SK-N-SH (cell line): ENCODE measurements around the gene CEBPZOS. TPM values are rescaled to one million over a fixed set of nuclear protein-coding genes. Genes with fewer than 3 reads are reported as not detected.

Experiments used
- CTCF ChIA-PET: fragments of 300-600, 350-600 bp; formaldehyde crosslinking; extraction: SDS; loops from one replicate; lab custom pipeline; 2021; lab: Yijun Ruan, JAX
- POLR2A ChIA-PET: fragments of 350-600 bp; sonication (Branson Sonifier 250); formaldehyde crosslinking; extraction: SDS; loops from one replicate; lab custom pipeline; 2020; ENCODE audit warnings: antibody characterized with exemption, inconsistent platforms; lab: Yijun Ruan, JAX
- DNase-seq: peaks from one replicate; pipeline ENCODE4 v3.0.0; 2012
- H2AFZ ChIP-seq: fragments of 200-600 bp; sonication (generic); 2 replicates; pipeline ENCODE4 v1.8.1; 2016; ENCODE audit warnings: antibody characterized with exemption, mild to moderate bottlenecking, low read depth
- H3F3A ChIP-seq: fragments of 200-600 bp; sonication (generic); replicated peaks from 2 replicates; pipeline ENCODE3; 2016; ENCODE audit warnings: antibody characterized with exemption, mild to moderate bottlenecking; ENCODE audit not compliant: insufficient read depth
- H3K27ac ChIP-seq, 2 experiments: fragments of 200-500 bp in 1 of 2; fragments of 200-600 bp in 1 of 2; sonication (Bioruptor generic) in 1 of 2; sonication (generic), shearing (Covaris generic) in 1 of 2; 2 replicates each; pipeline versions ENCODE4 v1.5.1 to v1.6.1; 2014 to 2016; ENCODE audit warnings: low read depth in 2 of 2, inconsistent platforms in 1 of 2, low read length in 1 of 2, mild to moderate bottlenecking in 1 of 2, mixed read lengths in 1 of 2
- H3K27me3 ChIP-seq: fragments of 200-600 bp; sonication (generic), shearing (Covaris generic); 2 replicates; pipeline ENCODE4 v1.6.1; 2016; ENCODE audit warnings: mixed run types; ENCODE audit not compliant: insufficient read depth
- H3K36me3 ChIP-seq, 2 experiments: fragments of 200-500 bp in 1 of 2; fragments of 200-600 bp in 1 of 2; sonication (Bioruptor generic) in 1 of 2; sonication (generic) in 1 of 2; replicated peaks in 1 of 2; 2 replicates each; pipeline versions ENCODE3 to v1.5.1; 2014 to 2016; ENCODE audit warnings: low read length in 1 of 2, mild to moderate bottlenecking in 1 of 2; ENCODE audit not compliant: insufficient read depth in 2 of 2, control insufficient read depth in 1 of 2
- H3K4me1 ChIP-seq, 2 experiments: fragments of 200-500 bp in 1 of 2; fragments of 200-600 bp in 1 of 2; sonication (Bioruptor generic) in 1 of 2; sonication (generic), shearing (Covaris generic) in 1 of 2; 2 replicates each; pipeline versions ENCODE4 v1.5.1 to v1.6.1; 2014 to 2016; ENCODE audit warnings: low read depth in 1 of 2, low read length in 1 of 2, mixed run types in 1 of 2; ENCODE audit not compliant: insufficient read depth in 2 of 2, control insufficient read depth in 1 of 2
- H3K4me2 ChIP-seq: fragments of 200-600 bp; sonication (generic), shearing (Covaris generic); 2 replicates; pipeline ENCODE4 v1.6.1; 2017; ENCODE audit warnings: mixed run types
- H3K4me3 ChIP-seq, 2 experiments: fragments of 200-500 bp in 1 of 2; fragments of 200-600 bp in 1 of 2; sonication (Bioruptor generic) in 1 of 2; sonication (generic), shearing (Covaris generic) in 1 of 2; 2 replicates each; pipeline versions ENCODE4 v1.5.1 to v1.8.1; 2014 to 2016; ENCODE audit warnings: low read depth in 2 of 2, inconsistent platforms in 1 of 2, low read length in 1 of 2, mild to moderate bottlenecking in 1 of 2, mixed read lengths in 1 of 2, moderate library complexity in 1 of 2
- H3K79me2 ChIP-seq: fragments of 200-600 bp; sonication (generic); 2 replicates; pipeline ENCODE4 v1.8.1; 2017; ENCODE audit warnings: mild to moderate bottlenecking; ENCODE audit not compliant: insufficient read depth
- H3K9ac ChIP-seq: fragments of 200-600 bp; sonication (generic); 2 replicates; pipeline ENCODE4 v1.6.1; 2017; ENCODE audit warnings: mixed run types
- H3K9me2 ChIP-seq: fragments of 200-600 bp; sonication (generic); 2 replicates; pipeline ENCODE4 v1.6.1; 2017; ENCODE audit warnings: mixed run types
- H3K9me3 ChIP-seq: fragments of 200-600 bp; sonication (generic); 2 replicates; pipeline ENCODE4 v1.6.1; 2017; ENCODE audit warnings: mixed run types, mild to moderate bottlenecking, moderate library complexity
- H4K20me1 ChIP-seq: fragments of 200-600 bp; sonication (generic); 2 replicates; pipeline ENCODE4 v1.6.1; 2017; ENCODE audit warnings: mild to moderate bottlenecking, mixed run types; ENCODE audit not compliant: insufficient read depth
- CHD2 ChIP-seq: fragments of 150-350 bp; IDR thresholded peaks from 2 replicates; pipeline ENCODE4 v1.6.1; 2018; ENCODE audit warnings: low read length; ENCODE audit not compliant: partially characterized antibody
- CTCF ChIP-seq: fragments of 200-600 bp; sonication (generic); IDR thresholded peaks from 2 replicates; pipeline ENCODE4 v1.6.1; 2017; ENCODE audit warnings: antibody characterized with exemption, mild to moderate bottlenecking, moderate library complexity
- EZH2phosphoT487 ChIP-seq: fragments of 200-600 bp; sonication (generic); IDR thresholded peaks from 2 replicates; pipeline ENCODE4 v1.6.1; 2017; ENCODE audit warnings: low read depth, mixed run types, mild to moderate bottlenecking, antibody characterized with exemption, moderate library complexity, borderline replicate concordance
- FOSL2 ChIP-seq: IDR thresholded peaks from 2 replicates; pipeline ENCODE4 v1.4.0; 2012; ENCODE audit warnings: low read depth, mild to moderate bottlenecking, moderate library complexity, borderline replicate concordance
- FOXM1 ChIP-seq: IDR thresholded peaks from 2 replicates; pipeline ENCODE4 v1.4.0; 2012; ENCODE audit warnings: low read depth, mild to moderate bottlenecking
- MAX ChIP-seq: IDR thresholded peaks from 2 replicates; pipeline ENCODE4 v1.4.0; 2012; ENCODE audit warnings: low read depth
- NFIC ChIP-seq: IDR thresholded peaks from 2 replicates; pipeline ENCODE4 v1.4.0; 2012; ENCODE audit warnings: borderline replicate concordance
- NRF1 ChIP-seq: IDR thresholded peaks from 2 replicates; pipeline ENCODE4 v1.6.1; 2012; ENCODE audit warnings: low read depth, mild to moderate bottlenecking, low read length
- RAD21 ChIP-seq: IDR thresholded peaks from 2 replicates; pipeline ENCODE4 v1.6.1; 2012; ENCODE audit warnings: mild to moderate bottlenecking, low read length
- SMC3 ChIP-seq: IDR thresholded peaks from 2 replicates; pipeline ENCODE4 v1.6.1; 2012; ENCODE audit warnings: low read depth, low read length, improper control_type of control experiment
- TCF12 ChIP-seq: IDR thresholded peaks from 2 replicates; pipeline ENCODE4 v1.4.0; 2012
- USF1 ChIP-seq: IDR thresholded peaks from 2 replicates; pipeline ENCODE4 v1.4.0; 2012; ENCODE audit warnings: low read depth, borderline replicate concordance
- WGBS: methylation state at CpG from one replicate; pipeline ENCODE4 v1.1.6; 2017; ENCODE audit warnings: low lambda C conversion rate; 5-methylcytosine and 5-hydroxymethylcytosine counted together
- polyA plus RNA-seq, 3 experiments: library from polyadenylated mRNA; depleted of rRNA; stranded (reverse); fragments of >200 nt; gene quantifications; 2 replicates each; pipeline ENCODE4 v1.2.3, GENCODE V29; 2012

The CEBPZOS gene
- polyA plus RNA-seq, 1 of the 3 experiments (the other 2 are of a cell fraction), result 27.5 TPM

GRCh38 chr2:37188570-37188969 is 7.7 kb upstream of the CEBPZOS start, which contains the start of gene SULT6B1:
Gene SULT6B1 (minus strand): TSS chr2:37188670. CDS start chr2:37188640, 30 bp downstream.
- no peak within 1 kb of the TSS for H3K4me2 ChIP-seq
- H3K9ac ChIP-seq, result no peak within 1 kb of the TSS
- H3F3A ChIP-seq, result no peaks in the 10 kb centered on the region
- no peak for TF ChIP-seq USF1
- TF ChIP-seq MAX, result no peak
- no peak for TF ChIP-seq CTCF
- no peak for TF ChIP-seq TCF12
- TF ChIP-seq, all 33 proteins: peak for 0
- CTCF ChIA-PET, result interaction anchor here (1.0 to 1.6 kb wide), 3 partner anchors 12 to 40 kb away, joined by 3 to 4 read pairs (median 4); no protein-coding TSS in a partner anchor
- H2AFZ ChIP-seq, result no peak within 1 kb of the TSS
- no peaks in the 10 kb centered on the region for H4K20me1 ChIP-seq
- H3K4me3 ChIP-seq, result no peak within 1 kb of the TSS
- no peaks in the 10 kb centered on the region for H3K27me3 ChIP-seq
- no peaks in the 10 kb centered on the region for H3K36me3 ChIP-seq
- POLR2A ChIA-PET, result no interaction called here
- H3K9me3 ChIP-seq, result no peaks in the 10 kb centered on the region
- H3K79me2 ChIP-seq, result no peaks in the 10 kb centered on the region
- H3K4me1 ChIP-seq, result peaks cover 0 to 5% of the 10 kb centered on the region in 2 experiments; a peak in 1 of 4 replicates
- H3K27ac ChIP-seq, result peak within 1 kb of the TSS in 1 of 2 experiments; percentile 38; a peak in 2 of 4 replicates
- WGBS, result 93% methylated on average over 2 of the region's 2 CpGs
- no peaks in the 10 kb centered on the region for H3K9me2 ChIP-seq
- no peak for DNase-seq

GRCh38 chr2:37189452-37190153 is 6.7 kb upstream of the CEBPZOS start:
- POLR2A ChIA-PET, result no interaction called here
- Histone ChIP-seq H4K20me1 (no peaks in the 10 kb centered on the region), H3K79me2 (no peaks in the 10 kb centered on the region), H3K27ac (peak overlapping the region in 1 of 2 experiments; percentile 38; a peak in 2 of 4 replicates), H3K4me2 (no peak overlapping the region), H3K27me3 (no peaks in the 10 kb centered on the region), H3K9ac (no peak overlapping the region), H3K4me1 (peaks cover 0 to 5% of the 10 kb centered on the region in 2 experiments; a peak in 1 of 4 replicates), H3K4me3 (no peak overlapping the region), H3K36me3 (no peaks in the 10 kb centered on the region), H3F3A (no peaks in the 10 kb centered on the region), H2AFZ (peak overlapping the region; percentile 49), H3K9me3 (no peaks in the 10 kb centered on the region), H3K9me2 (no peaks in the 10 kb centered on the region)
- 69% methylated on average over 6 of the region's 6 CpGs for WGBS
- DNase-seq, result no peak
- CTCF ChIA-PET, result interaction anchor here (1.2 to 1.6 kb wide), 4 partner anchors 13 to 643 kb away, joined by 3 to 8 read pairs (median 4); no protein-coding TSS in a partner anchor
- TF ChIP-seq SMC3, result no peak
- peak; percentile 75 for TF ChIP-seq FOSL2
- 0 out of 2 replicates have a peak, but pooled peaks have one; percentile 56 for TF ChIP-seq MAX
- TF ChIP-seq RAD21, result no peak
- TF ChIP-seq TCF12, result no peak
- TF ChIP-seq CHD2, result no peak
- no peak for TF ChIP-seq NFIC
- TF ChIP-seq NRF1, result no peak
- TF ChIP-seq FOXM1, result no peak
- TF ChIP-seq EZH2phosphoT487, result no peak
